Measurements from ENCODE around the gene DDX52.
"Not testable (repeated sequence)": the region's sequence is repeated elsewhere in the genome, so short reads cannot be mapped to it uniquely, and the experiment has no call there.

Gene DDX52

GRCh38 chr17:37650419-37651003 is 7.3 kb upstream of the DDX52 start:
- DNase-seq = no peak

- DNase-seq = no peak
These were observed 5.3 kb upstream of the DDX52 start for GRCh38 chr17:37648555-37648954.

GRCh38 chr17:37647856-37648255 is 4.6 kb upstream of the DDX52 start:
- no peak for DNase-seq

GRCh38 chr17:37643869-37644268 is 623 bp upstream of the DDX52 start:
- no peak for DNase-seq

GRCh38 chr17:37642681-37643080 is 565 bp downstream of the DDX52 start:
- DNase-seq = no peak

GRCh38 chr17:37640015-37640414 is 3.2 kb downstream of the DDX52 start:
- DNase-seq = no peak

- no peak for DNase-seq
These were observed 5.3 kb downstream of the DDX52 start for GRCh38 chr17:37637956-37638355.

- DNase-seq = not testable (repeated sequence)
These were observed 26.8 kb downstream of the DDX52 start for GRCh38 chr17:37616430-37616829.

- DNase-seq = no peak
These were observed 28.4 kb downstream of the DDX52 start for GRCh38 chr17:37614823-37615222.

- no peak for DNase-seq
These were observed 28.9 kb downstream of the DDX52 start for GRCh38 chr17:37614391-37614790.

GRCh38 chr17:37610971-37611370 is 32.3 kb downstream of the DDX52 start:
- no peak for DNase-seq

GRCh38 chr17:37610041-37610420 is 33.2 kb downstream of the DDX52 start:
- DNase-seq = not testable (repeated sequence)

GRCh38 chr17:37609170-37610040 is 33.8 kb downstream of the DDX52 start, which contains the start of gene SYNRG:
Gene SYNRG, minus strand, starts transcription at chr17:37609418. Its CDS starts 63 bp downstream, at chr17:37609355.
- peak; percentile 93 for DNase-seq

- peak; percentile 13 for DNase-seq
These were observed 34.7 kb downstream of the DDX52 start for GRCh38 chr17:37608351-37609169.

- DNase-seq = no peak
These were observed 35.5 kb downstream of the DDX52 start for GRCh38 chr17:37607637-37608331.

- DNase-seq = peak; percentile 12
These were observed 37.3 kb downstream of the DDX52 start for GRCh38 chr17:37605813-37606505.

- DNase-seq = no peak
These were observed 38.2 kb downstream of the DDX52 start for GRCh38 chr17:37605081-37605480.

- no peak for DNase-seq
These were observed 38.7 kb downstream of the DDX52 start for GRCh38 chr17:37604556-37604955.

- no peak for DNase-seq
These were observed 45.1 kb downstream of the DDX52 start for GRCh38 chr17:37598145-37598544.

- no peak for DNase-seq
These were observed 51.0 kb downstream of the DDX52 start for GRCh38 chr17:37592291-37592690.

- DNase-seq = no peak
These were observed 58.2 kb downstream of the DDX52 start for GRCh38 chr17:37585066-37585465.

GRCh38 chr17:37576281-37576680 is 67.0 kb downstream of the DDX52 start:
- no peak for DNase-seq

All from effector CD4-positive, alpha-beta T cell (primary cell).